ENCODE data around the gene TNKS2.

DNA sequence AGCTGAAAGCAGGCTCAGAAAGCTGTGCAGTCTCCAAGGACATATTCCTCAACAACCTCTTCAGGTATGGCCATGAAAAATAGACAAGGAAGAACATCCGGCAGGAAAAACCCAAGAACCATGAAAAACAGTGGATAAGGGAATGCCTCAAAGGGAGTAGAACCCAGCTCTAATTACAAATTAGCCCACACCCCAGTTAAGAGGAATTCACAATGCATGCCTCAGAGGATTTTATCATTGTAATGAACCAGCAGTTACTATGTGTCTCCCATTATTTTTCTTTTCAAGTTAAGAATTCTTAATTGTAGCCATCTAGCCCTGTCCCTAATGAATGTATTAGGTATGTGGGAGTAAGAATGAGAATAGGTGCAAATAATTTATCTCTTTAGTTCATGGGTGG is 19.7 kb upstream of the TNKS2 start:
- TF ChIP-seq, protein P1, sequence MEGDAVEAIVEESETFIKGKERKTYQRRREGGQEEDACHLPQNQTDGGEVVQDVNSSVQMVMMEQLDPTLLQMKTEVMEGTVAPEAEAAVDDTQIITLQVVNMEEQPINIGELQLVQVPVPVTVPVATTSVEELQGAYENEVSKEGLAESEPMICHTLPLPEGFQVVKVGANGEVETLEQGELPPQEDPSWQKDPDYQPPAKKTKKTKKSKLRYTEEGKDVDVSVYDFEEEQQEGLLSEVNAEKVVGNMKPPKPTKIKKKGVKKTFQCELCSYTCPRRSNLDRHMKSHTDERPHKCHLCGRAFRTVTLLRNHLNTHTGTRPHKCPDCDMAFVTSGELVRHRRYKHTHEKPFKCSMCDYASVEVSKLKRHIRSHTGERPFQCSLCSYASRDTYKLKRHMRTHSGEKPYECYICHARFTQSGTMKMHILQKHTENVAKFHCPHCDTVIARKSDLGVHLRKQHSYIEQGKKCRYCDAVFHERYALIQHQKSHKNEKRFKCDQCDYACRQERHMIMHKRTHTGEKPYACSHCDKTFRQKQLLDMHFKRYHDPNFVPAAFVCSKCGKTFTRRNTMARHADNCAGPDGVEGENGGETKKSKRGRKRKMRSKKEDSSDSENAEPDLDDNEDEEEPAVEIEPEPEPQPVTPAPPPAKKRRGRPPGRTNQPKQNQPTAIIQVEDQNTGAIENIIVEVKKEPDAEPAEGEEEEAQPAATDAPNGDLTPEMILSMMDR (IDR thresholded peaks at IDR 0.05; ENCODE audit: low read length) = no peak
- TF ChIP-seq EZH2 (IDR thresholded peaks at IDR 0.05; ENCODE audit: borderline replicate concordance, low read length) = no peak
